HepG2 (cell line): ENCODE results near the gene KRTAP5-4. TPM values are rescaled to one million over a fixed set of nuclear protein-coding genes. Genes with fewer than 3 reads are reported as not detected.
A peak's percentile ranks its signal among the peaks of the same experiment; 100 is the strongest.

Experiments used
- ASH2L ChIP-seq: fragments of 300-600, 200-600 bp; sonication (generic); IDR thresholded peaks from 2 replicates; pipeline ENCODE4 v1.7.0; 2017; ENCODE audit warnings: low read depth, mild to moderate bottlenecking, moderate library complexity, mixed read lengths, low read length; ENCODE audit not compliant: insufficient read length
- ATF6 ChIP-seq: sonication (generic); formaldehyde crosslinking; conservative IDR thresholded peaks from 2 replicates; pipeline ENCODE4 v1.4.0; 2020; ENCODE audit warnings: missing genetic modification reagents
- GATAD2A ChIP-seq: IDR thresholded peaks from 2 replicates; pipeline ENCODE4 v1.6.1; 2016
- GPBP1L1 ChIP-seq: sonication (generic); formaldehyde crosslinking; IDR thresholded peaks from 2 replicates; pipeline ENCODE4 v1.5.0; 2020; ENCODE audit warnings: mild to moderate bottlenecking, missing genetic modification reagents
- HOXA5 ChIP-seq: sonication (generic); formaldehyde crosslinking; IDR thresholded peaks from 2 replicates; pipeline ENCODE4 v1.4.0; 2020; ENCODE audit warnings: missing genetic modification reagents
- JDP2 ChIP-seq: sonication (generic); formaldehyde crosslinking; IDR thresholded peaks from 2 replicates; pipeline ENCODE4 v1.8.1; 2022; ENCODE audit warnings: missing genetic modification reagents, borderline replicate concordance
- KLF16 ChIP-seq, 2 experiments: sonication (generic) in 1 of 2; formaldehyde crosslinking in 1 of 2; IDR thresholded peaks; 2 replicates each; pipeline versions ENCODE4 v1.6.1 to v1.8.0; 2016 to 2023; ENCODE audit warnings: missing genetic modification reagents in 2 of 2, missing compliant biosample characterization in 1 of 2
- MLXIP ChIP-seq: sonication (generic); formaldehyde crosslinking; IDR thresholded peaks from 2 replicates; pipeline ENCODE4 v1.9.0; 2021; ENCODE audit warnings: missing genetic modification reagents, borderline replicate concordance
- NFYC ChIP-seq: IDR thresholded peaks from 2 replicates; pipeline ENCODE4 v1.6.1; 2016; ENCODE audit warnings: missing genetic modification reagents, missing compliant biosample characterization
- PRDM4 ChIP-seq: sonication (generic); formaldehyde crosslinking; IDR thresholded peaks from 2 replicates; pipeline ENCODE4 v1.9.0; 2021; ENCODE audit warnings: missing genetic modification reagents, borderline replicate concordance
- XBP1 ChIP-seq: sonication (generic); formaldehyde crosslinking; IDR thresholded peaks from 2 replicates; pipeline ENCODE4 v1.5.0; 2020; ENCODE audit warnings: missing genetic modification reagents
- ZMAT3 ChIP-seq: sonication (generic); formaldehyde crosslinking; conservative IDR thresholded peaks from 2 replicates; pipeline ENCODE4 v1.7.0; 2021; ENCODE audit warnings: missing genetic modification reagents
- ZNF18 ChIP-seq: sonication (generic); formaldehyde crosslinking; IDR thresholded peaks from 2 replicates; pipeline ENCODE4 v1.8.0; 2022; ENCODE audit warnings: mild to moderate bottlenecking, missing genetic modification reagents; ENCODE audit not compliant: insufficient replicate concordance
- ZNF30 ChIP-seq: sonication (generic); formaldehyde crosslinking; IDR thresholded peaks from 2 replicates; pipeline ENCODE4 v1.5.0; 2020; ENCODE audit warnings: mild to moderate bottlenecking, missing genetic modification reagents
- ZNF350 ChIP-seq: sonication (generic); formaldehyde crosslinking; IDR thresholded peaks from 2 replicates; pipeline ENCODE4 v1.4.0; 2020; ENCODE audit warnings: mild to moderate bottlenecking, low read depth, missing genetic modification reagents, borderline replicate concordance
- ZSCAN31 ChIP-seq: sonication (generic); formaldehyde crosslinking; IDR thresholded peaks from 2 replicates; pipeline ENCODE4 v1.5.0; 2020; ENCODE audit warnings: low read depth, mild to moderate bottlenecking, missing genetic modification reagents
- polyA plus RNA-seq, 8 experiments: library from polyadenylated mRNA; depleted of rRNA in 3 of 8; stranded (reverse) in 7 of 8; unstranded in 1 of 8; fragments of >200 nt; fragmentation: Illumina TruSeq in 4 of 8; extraction: Trizol in 4 of 8; gene quantifications; 2 replicates each; pipeline versions ENCODE4 v1.2.1 to v1.2.3, GENCODE V29; 2011 to 2016; ENCODE audit warnings: low read depth in 4 of 8, missing spikeins in 1 of 8, mixed read lengths in 1 of 8; ENCODE audit not compliant: insufficient read depth in 1 of 8
- total RNA-seq, 5 experiments: library from RNA; depleted of rRNA; stranded (reverse); fragments of >200 nt; fragmentation: Illumina TruSeq; extraction: Trizol; gene quantifications; 2 replicates each; pipeline ENCODE4 v1.2.3, GENCODE V29; 2016; ENCODE audit warnings: low read depth in 1 of 5

Gene KRTAP5-4
- total and polyA plus RNA-seq, 2 of the 13 experiments (the other 11 are each of a cell fraction or from before 2014, with no cell fraction given): not detected

GRCh38 chr11:1654388-1655167 lies 32.6 kb upstream of the KRTAP5-4 start (continued):
- TF ChIP-seq ATF6 (CRISPR knock-in tag): no peak
- peak; percentile 69 for TF ChIP-seq ZNF350 (CRISPR knock-in tag)
- peak; percentile 94 for TF ChIP-seq GATAD2A
- no peak for TF ChIP-seq JDP2 (CRISPR knock-in tag)
- TF ChIP-seq ZNF18 (CRISPR knock-in tag): no peak
- no peak for TF ChIP-seq ZSCAN31
- TF ChIP-seq ZNF30: no peak
- TF ChIP-seq PRDM4 (CRISPR knock-in tag): no peak
- TF ChIP-seq NFYC (CRISPR knock-in tag): no peak
- TF ChIP-seq MLXIP: no peak
- no peak for TF ChIP-seq HOXA5 (CRISPR knock-in tag)
- TF ChIP-seq XBP1: no peak
- TF ChIP-seq GPBP1L1 (CRISPR knock-in tag): no peak
- no peak for TF ChIP-seq ASH2L
- peak in 1 of 2 experiments; percentile 47; a peak in 1 of 4 replicates for TF ChIP-seq KLF16 (CRISPR knock-in tag; IDR thresholded peaks at IDR 0.05)
- 0 out of 2 replicates have a peak, but pooled peaks have one; percentile 2 for TF ChIP-seq ZMAT3
